GF-D8 (cell line): Measurements from ENCODE around the gene SDHAF3.

Experiments used
- DNase-seq: peaks from one replicate; lab custom pipeline; 2025; lab: John Stamatoyannopoulos, UW

Gene SDHAF3

DNA sequence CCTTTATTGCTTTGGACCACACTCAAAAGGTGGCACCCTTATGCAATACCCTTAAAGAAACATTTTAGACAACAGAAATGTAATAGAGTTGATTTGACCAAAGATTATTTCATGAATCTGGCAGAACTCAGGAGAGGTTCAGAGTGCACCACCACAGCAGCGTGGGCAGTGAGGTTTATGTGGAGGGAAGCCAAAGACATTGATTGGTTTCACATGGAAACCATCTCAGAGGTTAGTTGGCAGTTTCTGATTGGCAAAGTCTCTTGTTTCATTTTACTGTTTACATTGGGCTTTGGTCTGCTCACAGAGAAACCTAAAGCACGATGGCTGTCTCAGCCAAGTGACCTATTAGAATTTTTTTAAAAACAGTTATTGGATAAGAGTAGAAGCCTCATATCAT, 101.3 kb downstream of the SDHAF3 start:
- no peak for DNase-seq

DNA sequence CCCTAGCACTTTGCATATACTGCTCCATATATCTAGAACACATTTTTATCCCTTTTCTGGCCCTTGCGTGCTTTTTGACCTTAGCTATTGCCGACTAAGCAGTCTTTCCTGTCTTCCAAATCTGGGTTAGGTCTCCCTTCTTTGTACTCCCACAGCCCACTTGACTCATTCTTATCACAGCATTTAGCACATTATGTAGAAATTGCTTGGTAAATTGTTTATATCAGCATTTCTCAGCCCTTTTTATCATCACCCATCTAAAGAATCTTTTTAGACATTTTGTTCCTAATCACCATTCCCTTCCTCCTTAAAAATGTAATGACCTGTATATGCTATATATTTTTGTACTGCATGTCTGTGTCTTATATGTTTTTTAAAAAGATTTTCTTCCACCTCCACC, 101.7 kb downstream of the SDHAF3 start:
- no peak for DNase-seq

DNA sequence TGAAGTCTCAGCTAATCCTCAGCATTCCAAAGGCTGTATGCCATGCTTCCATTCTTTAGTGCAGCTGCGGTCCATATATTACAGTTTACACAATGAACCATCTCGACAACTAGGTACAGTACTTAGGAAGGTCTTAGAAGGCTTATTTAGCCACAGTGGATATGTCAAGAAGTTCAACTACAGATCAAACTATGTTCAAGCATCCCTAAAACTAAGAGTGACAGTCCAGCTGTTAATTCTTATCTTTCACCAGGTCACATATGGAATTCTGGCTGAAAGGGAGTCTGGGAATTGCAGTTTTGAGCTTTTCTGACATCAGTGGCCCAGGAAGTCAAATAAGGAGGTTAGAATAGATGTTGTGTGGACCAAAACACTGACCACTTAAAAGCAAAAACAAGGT, 106.8 kb downstream of the SDHAF3 start:
- DNase-seq, result no peak

DNA sequence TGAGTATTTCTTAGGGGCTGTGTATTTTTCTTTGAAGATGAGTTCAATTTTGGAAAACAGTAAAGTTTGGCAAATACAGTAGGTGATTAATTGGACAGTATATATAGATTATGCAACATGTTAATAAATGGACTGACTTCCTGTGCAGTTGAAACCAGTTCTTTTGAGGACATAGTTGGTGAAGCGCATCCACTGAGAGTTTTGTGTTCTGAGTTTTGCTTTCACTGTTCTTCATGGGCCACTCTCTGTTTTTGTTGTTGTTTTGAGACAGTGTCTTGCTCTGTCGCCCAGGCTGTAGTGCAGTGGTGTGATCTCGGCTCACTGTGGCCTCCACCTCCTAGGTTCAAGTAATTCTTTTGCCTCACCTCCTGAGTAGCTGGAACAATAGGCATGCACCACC, 109.0 kb downstream of the SDHAF3 start:
- DNase-seq, result no peak
